C4-2B (cell line): ENCODE data around the gene HTR7.

Source experiments
- CTCF ChIP-seq: fragments of 450-650 bp; conservative IDR thresholded peaks from 2 replicates; pipeline ENCODE4 v1.5.1; 2017; ENCODE audit warnings: mild to moderate bottlenecking
- ZFX ChIP-seq: fragments of 450-650 bp; IDR thresholded peaks from 2 replicates; pipeline ENCODE4 v1.6.1; 2017

- no peak for TF ChIP-seq CTCF
- TF ChIP-seq ZFX = no peak
Observed at GRCh38 chr10:90805206-90805605, 52.6 kb downstream of the HTR7 start.
